Endothelial cell of umbilical vein (primary cell): Measurements from ENCODE around the gene MYO16. TPM values are rescaled to one million over a fixed set of nuclear protein-coding genes. Genes with fewer than 3 reads are reported as not detected.

ENCODE experiments used
- BruUV-seq: library from RNA; stranded (reverse); fragments of 400-500 nt; replicated peaks from 2 replicates; lab custom pipeline; 2021; lab: Mats Ljungman, UMichigan
- CTCF ChIA-PET: fragments of 300-600, 350-600 bp; sonication (Branson Sonifier 250); formaldehyde crosslinking; loops from one replicate; lab custom pipeline; 2021; ENCODE audit warnings: antibody characterized with exemption, inconsistent platforms; lab: Charles Lee
- POLR2A ChIA-PET: fragments of 300-600, 350-600 bp; sonication (Branson Sonifier 250); formaldehyde crosslinking; loops from one replicate; lab custom pipeline; 2021; ENCODE audit warnings: antibody characterized with exemption, inconsistent platforms; lab: Charles Lee
- DNase-seq: peaks from one replicate; pipeline ENCODE4 v3.0.0-alpha.2; 2011; ENCODE audit warnings: low read depth, low spot score
- FAIRE-seq: peaks from 2 replicates; lab custom pipeline; 2011; peaks lifted over from hg19 to GRCh38; lab: Jason Lieb, UNC
- H2AFZ ChIP-seq: 2 replicates; pipeline ENCODE4 v1.6.0; 2012; ENCODE audit warnings: low read depth, low read length, control low read depth, inconsistent platforms
- H3K27ac ChIP-seq: 2 replicates; pipeline ENCODE4 v1.5.1; 2011; ENCODE audit warnings: low read depth, mild to moderate bottlenecking, control low read depth, low read length, moderate library complexity; ENCODE audit not compliant: insufficient read depth
- H3K27me3 ChIP-seq, 2 experiments: 2 replicates each; pipeline versions ENCODE4 v1.6.0 to v1.6.1; 2011; ENCODE audit warnings: low read length in 2 of 2, mixed read lengths in 1 of 2; ENCODE audit not compliant: control insufficient read depth in 2 of 2, insufficient read depth in 2 of 2
- H3K36me3 ChIP-seq, 2 experiments: 2 replicates in 1 of 2; 3 replicates in 1 of 2; pipeline ENCODE4 v1.5.1; 2011; ENCODE audit warnings: low read length in 2 of 2, mild to moderate bottlenecking in 1 of 2, moderate library complexity in 1 of 2; ENCODE audit not compliant: control insufficient read depth in 2 of 2, insufficient read depth in 2 of 2; ENCODE audit errors: extremely low read depth in 1 of 2
- H3K4me1 ChIP-seq: 3 replicates; pipeline ENCODE4 v1.5.1; 2011; ENCODE audit warnings: mild to moderate bottlenecking, low read length; ENCODE audit not compliant: control insufficient read depth, insufficient read depth; ENCODE audit errors: extremely low read depth
- H3K4me2 ChIP-seq: 2 replicates; pipeline ENCODE4 v1.6.1; 2011; ENCODE audit warnings: low read length, control low read depth, mixed read lengths; ENCODE audit not compliant: insufficient read depth
- H3K4me3 ChIP-seq, 3 experiments: fragments of 200-600 bp in 1 of 3; sonication (generic), shearing (Covaris generic) in 1 of 3; replicated peaks in 1 of 3; 2 replicates each; pipeline ENCODE4 v1.5.1; 2011 to 2016; ENCODE audit warnings: control low read depth in 3 of 3, low read length in 3 of 3, mild to moderate bottlenecking in 2 of 3, inconsistent platforms in 1 of 3, low read depth in 1 of 3, moderate library complexity in 1 of 3; ENCODE audit not compliant: insufficient read depth in 1 of 3
- H3K79me2 ChIP-seq: 2 replicates; pipeline ENCODE4 v1.6.0; 2012; ENCODE audit warnings: low read length, inconsistent platforms; ENCODE audit not compliant: control insufficient read depth, insufficient read depth
- H3K9ac ChIP-seq: replicated peaks from 2 replicates; pipeline ENCODE3; 2011; ENCODE audit warnings: low read length, control low read depth; ENCODE audit not compliant: insufficient read depth; ENCODE audit errors: extremely low read depth
- H3K9me1 ChIP-seq: replicated peaks from 3 replicates; pipeline ENCODE4 v1.6.0; 2011; ENCODE audit warnings: mild to moderate bottlenecking, low read length; ENCODE audit not compliant: control insufficient read depth, insufficient read depth; ENCODE audit errors: extremely low read depth
- H3K9me3 ChIP-seq: replicated peaks from 2 replicates; pipeline ENCODE4 v1.5.1; 2012; ENCODE audit warnings: low read length, inconsistent platforms; ENCODE audit not compliant: control insufficient read depth, insufficient read depth
- H4K20me1 ChIP-seq: replicated peaks from 2 replicates; pipeline ENCODE3; 2011; ENCODE audit warnings: mild to moderate bottlenecking, low read length; ENCODE audit not compliant: control insufficient read depth, insufficient read depth; ENCODE audit errors: extremely low read depth
- CTCF ChIP-seq, 2 donors: IDR thresholded peaks; 1 replicate in 1 of 2; 2 replicates in 1 of 2; pipeline ENCODE4 v1.5.1; 2011; ENCODE audit warnings: low read length in 2 of 2, mild to moderate bottlenecking in 2 of 2, moderate library complexity in 2 of 2, control low read depth in 1 of 2, inconsistent platforms in 1 of 2, low read depth in 1 of 2; ENCODE audit not compliant: insufficient read depth in 1 of 2; ENCODE audit errors: extremely low read depth in 1 of 2
- EZH2 ChIP-seq: IDR thresholded peaks from 2 replicates; pipeline ENCODE4 v1.6.1; 2012; ENCODE audit warnings: borderline replicate concordance, low read depth, mild to moderate bottlenecking, moderate library complexity, low read length, inconsistent platforms; ENCODE audit not compliant: severe bottlenecking
- FOS ChIP-seq: IDR thresholded peaks from 2 replicates; pipeline ENCODE4 v1.6.1; 2011; ENCODE audit warnings: mild to moderate bottlenecking, low read length, moderate library complexity, borderline replicate concordance; ENCODE audit not compliant: insufficient read depth
- GATA2 ChIP-seq: IDR thresholded peaks from 2 replicates; pipeline ENCODE4 v1.7.0; 2011; ENCODE audit warnings: low read depth, mild to moderate bottlenecking, moderate library complexity, mixed read lengths, low read length; ENCODE audit not compliant: insufficient read length, insufficient read depth
- JUN ChIP-seq: IDR thresholded peaks from 2 replicates; pipeline ENCODE4 v1.6.1; 2011; ENCODE audit warnings: borderline replicate concordance, low read depth; ENCODE audit not compliant: insufficient read length, insufficient read depth
- MAX ChIP-seq: IDR thresholded peaks from 2 replicates; pipeline ENCODE4 v1.6.1; 2011; ENCODE audit not compliant: insufficient read depth, insufficient read length
- MYC ChIP-seq: IDR thresholded peaks from one replicate; pipeline ENCODE4 v1.6.1; 2011; ENCODE audit warnings: mild to moderate bottlenecking, low read depth, low read length
- POLR2A ChIP-seq: IDR thresholded peaks from 2 replicates; pipeline ENCODE4 v1.6.1; 2012; ENCODE audit warnings: low read depth, mild to moderate bottlenecking, control low read depth, low read length
- POLR2AphosphoS5 ChIP-seq: IDR thresholded peaks from 2 replicates; pipeline ENCODE4 v1.6.1; 2012; ENCODE audit warnings: low read depth, mild to moderate bottlenecking, control low read depth, low read length, moderate library complexity; ENCODE audit not compliant: insufficient read depth
- dilution Hi-C: fragments of 300-500 bp; cut with MboI; formaldehyde crosslinking; loops from one replicate; pipeline ENCODE4 v1.15.0; 2019; ENCODE audit warnings: low sequenced_read_pairs; ENCODE audit not compliant: extremely low pct_ligation_motif_present
- intact Hi-C: fragments of 100-400 bp; cut with micrococcal nuclease; formaldehyde crosslinking; loops from one replicate; pipeline ENCODE4 v1.10.0; 2022
- polyA plus RNA-seq, 4 experiments: library from polyadenylated mRNA; depleted of rRNA in 3 of 4; stranded (reverse) in 3 of 4; unstranded in 1 of 4; fragments of >200 nt; gene quantifications; 2 replicates each; pipeline versions ENCODE4 v1.2.1 to v1.2.3, GENCODE V29; 2011 to 2012; ENCODE audit warnings: missing spikeins in 1 of 4
- total RNA-seq: library from RNA; stranded (reverse); gene quantifications from 2 replicates; pipeline ENCODE4 v1.2.3, GENCODE V29; 2021

MYO16 gene
- total and polyA plus RNA-seq, 2 donors (not counting 3 experiments of a cell fraction or from before 2014, with no cell fraction given): 0.03 to 0.04 TPM

DNA sequence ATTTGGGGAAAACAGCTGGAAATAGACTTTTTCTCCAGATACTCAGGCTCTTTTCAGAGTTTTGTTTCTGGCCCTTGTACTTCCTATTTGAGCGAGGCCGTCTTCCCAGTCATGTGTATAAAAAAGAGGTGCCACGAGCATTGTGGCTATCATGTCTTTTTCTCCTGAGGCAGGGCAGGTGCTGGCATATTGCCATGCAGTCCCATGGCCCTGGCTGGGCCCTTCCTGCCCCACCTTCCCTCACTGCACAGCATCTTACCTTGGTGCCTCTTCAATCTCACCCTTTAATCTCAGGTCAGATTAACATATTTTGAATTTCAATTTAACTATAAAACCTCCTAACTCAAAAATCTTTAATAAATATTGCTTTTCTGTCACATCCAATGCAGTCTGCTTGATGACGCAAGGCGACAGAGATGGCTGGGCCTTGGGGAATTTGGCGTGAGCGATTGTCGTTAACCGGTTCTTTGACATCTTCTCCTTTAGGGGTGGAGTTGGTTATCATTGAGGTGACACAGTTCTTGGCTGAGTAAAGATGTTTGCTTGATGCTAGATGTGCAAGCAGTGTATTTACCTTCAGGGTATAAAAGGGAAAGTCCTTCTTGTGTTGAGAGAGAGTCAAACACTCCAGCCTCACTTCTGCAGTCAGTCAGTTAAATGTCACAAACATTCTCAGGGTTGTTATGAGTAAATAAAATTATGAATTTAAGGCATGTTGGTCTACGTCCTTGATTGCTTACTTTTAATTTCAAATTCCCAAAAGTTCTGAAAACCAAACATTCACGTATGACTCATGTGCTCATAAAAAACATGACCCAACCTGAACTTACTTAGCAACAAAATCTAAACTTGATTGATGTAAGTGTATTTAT, 289.9 kb downstream of the MYO16 start:
- H3K4me1 ChIP-seq: peaks cover 24% of the 10 kb centered on the region
- H2AFZ ChIP-seq: no peak overlapping the region
- H3K9me3 ChIP-seq: no peaks in the 10 kb centered on the region
- no TSS peak for BruUV-seq
- TF ChIP-seq GATA2 (no peak), MYC (no peak), EZH2 (no peak), JUN (peak; percentile 12), FOS (no peak), POLR2AphosphoS5 (no peak), MAX (no peak)
- H3K36me3 ChIP-seq: no peaks in the 10 kb centered on the region
- H3K9ac ChIP-seq: no peak overlapping the region
- no peaks in the 10 kb centered on the region for H4K20me1 ChIP-seq
- no peak overlapping the region for H3K4me2 ChIP-seq
- DNase-seq: peak; percentile 65
- H3K27me3 ChIP-seq: no peaks in the 10 kb centered on the region
- CTCF ChIA-PET: no interaction called here
- H3K27ac ChIP-seq: no peak overlapping the region
- intact Hi-C loops: loop anchor here (5.0 kb wide), 2 partner anchors 428 to 1208 kb away; no protein-coding TSS in a partner anchor
- H3K4me3 ChIP-seq: no peak overlapping the region
- H3K9me1 ChIP-seq: no peaks in the 10 kb centered on the region
- POLR2A ChIA-PET: no interaction called here
- no peaks in the 10 kb centered on the region for H3K79me2 ChIP-seq
- dilution Hi-C loops: no loop called here
- no peak for FAIRE-seq

GRCh38 chr13:108920137-108920536, 290.7 kb downstream of the MYO16 start:
- no peak overlapping the region for H3K4me2 ChIP-seq
- H3K4me3 ChIP-seq: no peak overlapping the region
- intact Hi-C loops (no loop called here), dilution Hi-C loops (no loop called here)
- H3K9me3 ChIP-seq: no peaks in the 10 kb centered on the region
- H3K79me2 ChIP-seq: no peaks in the 10 kb centered on the region
- H2AFZ ChIP-seq: no peak overlapping the region
- H3K9ac ChIP-seq: no peak overlapping the region
- peaks cover 15% of the 10 kb centered on the region for H3K4me1 ChIP-seq
- no peaks in the 10 kb centered on the region for H3K36me3 ChIP-seq
- no peaks in the 10 kb centered on the region for H4K20me1 ChIP-seq
- ChIA-PET POLR2A (no interaction called here), CTCF (no interaction called here)
- BruUV-seq: no TSS peak
- TF ChIP-seq POLR2A (no peak), POLR2AphosphoS5 (no peak), JUN (no peak), FOS (no peak), EZH2 (no peak), GATA2 (no peak), MYC (no peak), MAX (no peak), CTCF (IDR thresholded peaks at IDR 0.05; ENCODE audit: extremely low read depth in 1 of 2, insufficient read depth in 1 of 2, low read depth in 1 of 2, low read length in 2 of 2) (no peak)
- no peak for FAIRE-seq
- no peak for DNase-seq
- H3K27ac ChIP-seq: no peak overlapping the region
- H3K9me1 ChIP-seq: no peaks in the 10 kb centered on the region
- no peaks in the 10 kb centered on the region for H3K27me3 ChIP-seq
